ENCODE results near the gene TCERG1L.
"Not testable (repeated sequence)": the region's sequence is repeated elsewhere in the genome, so short reads cannot be mapped to it uniquely, and the experiment has no call there.

The TCERG1L gene

GRCh38 chr10:131143425-131144165 lies 167.9 kb downstream of the TCERG1L start:
- no peaks in the 10 kb centered on the region for H3K36me3 ChIP-seq (ENCODE audit: control insufficient read depth in 2 of 2, insufficient read depth in 2 of 2, low read length in 2 of 2)
- H3K27ac ChIP-seq (ENCODE audit: low read length), result no peak overlapping the region
- H3K4me1 ChIP-seq (ENCODE audit: control insufficient read depth, insufficient read depth, low read length), result no peaks in the 10 kb centered on the region
- H3K9ac ChIP-seq (ENCODE audit: low read length in 2 of 2), result no peak overlapping the region
- no peak overlapping the region for H3K4me3 ChIP-seq (ENCODE audit: low read length in 2 of 2)
- peaks cover 3 to 10% of the 10 kb centered on the region in 2 donors for H3K27me3 ChIP-seq (ENCODE audit: control insufficient read depth in 1 of 2, insufficient read depth in 2 of 2, low read length in 2 of 2)
- H3K9me3 ChIP-seq (ENCODE audit: control insufficient read depth in 2 of 2, low read length in 2 of 2), result no peaks in the 10 kb centered on the region

GRCh38 chr10:131142517-131143380 lies 168.8 kb downstream of the TCERG1L start:
- no peaks in the 10 kb centered on the region for H3K36me3 ChIP-seq (ENCODE audit: control insufficient read depth in 2 of 2, insufficient read depth in 2 of 2, low read length in 2 of 2)
- no peak overlapping the region for H3K4me3 ChIP-seq (ENCODE audit: low read length in 2 of 2)
- no peak overlapping the region for H3K27ac ChIP-seq (ENCODE audit: low read length)
- no peaks in the 10 kb centered on the region for H3K9me3 ChIP-seq (ENCODE audit: control insufficient read depth in 2 of 2, low read length in 2 of 2)
- H3K4me1 ChIP-seq (ENCODE audit: control insufficient read depth, insufficient read depth, low read length), result no peaks in the 10 kb centered on the region
- peaks cover 3 to 10% of the 10 kb centered on the region in 2 donors for H3K27me3 ChIP-seq (ENCODE audit: control insufficient read depth in 1 of 2, insufficient read depth in 2 of 2, low read length in 2 of 2)
- H3K9ac ChIP-seq (ENCODE audit: low read length in 2 of 2), result no peak overlapping the region

- Histone ChIP-seq H3K4me3 (ENCODE audit: low read length in 2 of 2) (no peak overlapping the region), H3K27ac (ENCODE audit: low read length) (no peak overlapping the region), H3K36me3 (ENCODE audit: control insufficient read depth in 2 of 2, insufficient read depth in 2 of 2, low read length in 2 of 2) (no peaks in the 10 kb centered on the region), H3K27me3 (ENCODE audit: control insufficient read depth in 1 of 2, insufficient read depth in 2 of 2, low read length in 2 of 2) (peaks cover 3 to 10% of the 10 kb centered on the region in 2 donors), H3K9ac (ENCODE audit: low read length in 2 of 2) (no peak overlapping the region), H3K9me3 (ENCODE audit: control insufficient read depth in 2 of 2, low read length in 2 of 2) (no peaks in the 10 kb centered on the region), H3K4me1 (ENCODE audit: control insufficient read depth, insufficient read depth, low read length) (no peaks in the 10 kb centered on the region)
Observed at GRCh38 chr10:131141645-131142516, 169.6 kb downstream of the TCERG1L start.

- Histone ChIP-seq H3K9ac (ENCODE audit: low read length in 2 of 2) (no peak overlapping the region), H3K4me3 (ENCODE audit: low read length in 2 of 2) (no peak overlapping the region), H3K4me1 (ENCODE audit: control insufficient read depth, insufficient read depth, low read length) (no peaks in the 10 kb centered on the region), H3K36me3 (ENCODE audit: control insufficient read depth in 2 of 2, insufficient read depth in 2 of 2, low read length in 2 of 2) (no peaks in the 10 kb centered on the region), H3K9me3 (ENCODE audit: control insufficient read depth in 2 of 2, low read length in 2 of 2) (no peaks in the 10 kb centered on the region), H3K27me3 (ENCODE audit: control insufficient read depth in 1 of 2, insufficient read depth in 2 of 2, low read length in 2 of 2) (peaks cover 3 to 8% of the 10 kb centered on the region in 2 donors), H3K27ac (ENCODE audit: low read length) (no peak overlapping the region)
Observed at GRCh38 chr10:131141207-131141606, 170.3 kb downstream of the TCERG1L start.

- Histone ChIP-seq H3K27me3 (ENCODE audit: control insufficient read depth in 1 of 2, insufficient read depth in 2 of 2, low read length in 2 of 2) (peaks cover 3 to 10% of the 10 kb centered on the region in 2 donors), H3K9ac (ENCODE audit: low read length in 2 of 2) (no peak overlapping the region), H3K9me3 (ENCODE audit: control insufficient read depth in 2 of 2, low read length in 2 of 2) (no peaks in the 10 kb centered on the region), H3K36me3 (ENCODE audit: control insufficient read depth in 2 of 2, insufficient read depth in 2 of 2, low read length in 2 of 2) (no peaks in the 10 kb centered on the region), H3K4me3 (ENCODE audit: low read length in 2 of 2) (no peak overlapping the region), H3K27ac (ENCODE audit: low read length) (no peak overlapping the region), H3K4me1 (ENCODE audit: control insufficient read depth, insufficient read depth, low read length) (no peaks in the 10 kb centered on the region)
Observed at GRCh38 chr10:131140606-131141005, 170.9 kb downstream of the TCERG1L start.

- Histone ChIP-seq H3K27ac (ENCODE audit: low read length) (no peak overlapping the region), H3K9ac (ENCODE audit: low read length in 2 of 2) (no peak overlapping the region), H3K36me3 (ENCODE audit: control insufficient read depth in 2 of 2, insufficient read depth in 2 of 2, low read length in 2 of 2) (no peaks in the 10 kb centered on the region), H3K27me3 (ENCODE audit: control insufficient read depth in 1 of 2, insufficient read depth in 2 of 2, low read length in 2 of 2) (peaks cover 3 to 10% of the 10 kb centered on the region in 2 donors), H3K4me3 (ENCODE audit: low read length in 2 of 2) (no peak overlapping the region), H3K4me1 (ENCODE audit: control insufficient read depth, insufficient read depth, low read length) (no peaks in the 10 kb centered on the region), H3K9me3 (ENCODE audit: control insufficient read depth in 2 of 2, low read length in 2 of 2) (no peaks in the 10 kb centered on the region)
Observed at GRCh38 chr10:131137223-131137622, 174.3 kb downstream of the TCERG1L start.

GRCh38 chr10:131136336-131136735 lies 175.2 kb downstream of the TCERG1L start:
- not testable (repeated sequence) for H3K9me3 ChIP-seq (ENCODE audit: control insufficient read depth in 2 of 2, low read length in 2 of 2); H3K36me3 ChIP-seq (ENCODE audit: control insufficient read depth in 2 of 2, insufficient read depth in 2 of 2, low read length in 2 of 2); H3K4me3 ChIP-seq (ENCODE audit: low read length in 2 of 2); H3K27me3 ChIP-seq (ENCODE audit: control insufficient read depth in 1 of 2, insufficient read depth in 2 of 2, low read length in 2 of 2); H3K27ac ChIP-seq (ENCODE audit: low read length); H3K9ac ChIP-seq (ENCODE audit: low read length in 2 of 2); H3K4me1 ChIP-seq (ENCODE audit: control insufficient read depth, insufficient read depth, low read length)

GRCh38 chr10:131135716-131136115 lies 175.8 kb downstream of the TCERG1L start:
- no peak overlapping the region for H3K27ac ChIP-seq (ENCODE audit: low read length)
- H3K9ac ChIP-seq (ENCODE audit: low read length in 2 of 2), result no peak overlapping the region
- no peaks in the 10 kb centered on the region for H3K36me3 ChIP-seq (ENCODE audit: control insufficient read depth in 2 of 2, insufficient read depth in 2 of 2, low read length in 2 of 2)
- H3K9me3 ChIP-seq (ENCODE audit: control insufficient read depth in 2 of 2, low read length in 2 of 2), result no peaks in the 10 kb centered on the region
- no peak overlapping the region for H3K4me3 ChIP-seq (ENCODE audit: low read length in 2 of 2)
- H3K27me3 ChIP-seq (ENCODE audit: control insufficient read depth in 1 of 2, insufficient read depth in 2 of 2, low read length in 2 of 2), result peaks cover 0 to 5% of the 10 kb centered on the region in 2 donors
- H3K4me1 ChIP-seq (ENCODE audit: control insufficient read depth, insufficient read depth, low read length), result no peaks in the 10 kb centered on the region

GRCh38 chr10:131134651-131135050 lies 176.9 kb downstream of the TCERG1L start:
- no peaks in the 10 kb centered on the region for H3K4me1 ChIP-seq (ENCODE audit: control insufficient read depth, insufficient read depth, low read length)
- no peak overlapping the region for H3K9ac ChIP-seq (ENCODE audit: low read length in 2 of 2)
- peaks cover 0 to 2% of the 10 kb centered on the region in 2 donors for H3K27me3 ChIP-seq (ENCODE audit: control insufficient read depth in 1 of 2, insufficient read depth in 2 of 2, low read length in 2 of 2)
- no peak overlapping the region for H3K27ac ChIP-seq (ENCODE audit: low read length)
- H3K36me3 ChIP-seq (ENCODE audit: control insufficient read depth in 2 of 2, insufficient read depth in 2 of 2, low read length in 2 of 2), result no peaks in the 10 kb centered on the region
- no peak overlapping the region for H3K4me3 ChIP-seq (ENCODE audit: low read length in 2 of 2)
- H3K9me3 ChIP-seq (ENCODE audit: control insufficient read depth in 2 of 2, low read length in 2 of 2), result no peaks in the 10 kb centered on the region

- Histone ChIP-seq H3K4me1 (ENCODE audit: control insufficient read depth, insufficient read depth, low read length) (no peaks in the 10 kb centered on the region), H3K27me3 (ENCODE audit: control insufficient read depth in 1 of 2, insufficient read depth in 2 of 2, low read length in 2 of 2) (peaks cover 0 to 2% of the 10 kb centered on the region in 2 donors), H3K9me3 (ENCODE audit: control insufficient read depth in 2 of 2, low read length in 2 of 2) (no peaks in the 10 kb centered on the region), H3K36me3 (ENCODE audit: control insufficient read depth in 2 of 2, insufficient read depth in 2 of 2, low read length in 2 of 2) (no peaks in the 10 kb centered on the region), H3K27ac (ENCODE audit: low read length) (no peak overlapping the region), H3K4me3 (ENCODE audit: low read length in 2 of 2) (no peak overlapping the region), H3K9ac (ENCODE audit: low read length in 2 of 2) (no peak overlapping the region)
Observed at GRCh38 chr10:131134001-131134576, 177.4 kb downstream of the TCERG1L start.

Measured in stomach smooth muscle (tissue), 2 donors.